H1 (cell line): Measurements from ENCODE around the gene SMG1. TPM values are rescaled to one million over a fixed set of nuclear protein-coding genes. Genes with fewer than 3 reads are reported as not detected.

Source experiments
- CTCF ChIA-PET: fragments of 300-600 bp; sonication (Branson Sonifier 250); formaldehyde crosslinking; loops from one replicate; lab custom pipeline; 2021; ENCODE audit not compliant: partially characterized antibody; lab: Charles Lee
- POLR2A ChIA-PET: fragments of 300-600 bp; sonication (Branson Sonifier 250); formaldehyde crosslinking; loops from one replicate; lab custom pipeline; 2021; ENCODE audit warnings: inconsistent platforms; ENCODE audit not compliant: partially characterized antibody; lab: Charles Lee
- DNase-seq, 2 experiments: peaks; one replicate each; pipeline versions ENCODE4 v3.0.0 to v3.0.0-alpha.2; 2010 to 2022; ENCODE audit warnings: low spot score in 2 of 2, low read depth in 1 of 2, mixed read lengths in 1 of 2
- FAIRE-seq: peaks from 2 replicates; lab custom pipeline; 2011; peaks lifted over from hg19 to GRCh38; lab: Jason Lieb, UNC
- H2AFZ ChIP-seq: 2 replicates; pipeline ENCODE4 v1.8.1; 2012; ENCODE audit warnings: low read length, inconsistent platforms
- H2AK5ac ChIP-seq: 2 replicates; pipeline ENCODE4 v1.6.1; 2013; ENCODE audit warnings: low read depth, low read length
- H2BK120ac ChIP-seq: replicated peaks from 2 replicates; pipeline ENCODE3; 2013; ENCODE audit warnings: low read depth, low read length, inconsistent platforms
- H2BK12ac ChIP-seq: 2 replicates; pipeline ENCODE4 v1.6.1; 2013; ENCODE audit warnings: low read depth, low read length
- H2BK15ac ChIP-seq: 2 replicates; pipeline ENCODE4 v1.6.1; 2013; ENCODE audit warnings: low read length
- H2BK20ac ChIP-seq: 2 replicates; pipeline ENCODE4 v1.6.1; 2013; ENCODE audit warnings: low read length
- H2BK5ac ChIP-seq: 2 replicates; pipeline ENCODE4 v1.6.1; 2013; ENCODE audit warnings: low read depth, low read length
- H3K14ac ChIP-seq: 2 replicates; pipeline ENCODE4 v1.6.1; 2013; ENCODE audit warnings: inconsistent platforms; ENCODE audit not compliant: insufficient read length
- H3K18ac ChIP-seq: 2 replicates; pipeline ENCODE4 v1.6.1; 2013; ENCODE audit warnings: low read length; ENCODE audit errors: extremely low read depth
- H3K23ac ChIP-seq: 2 replicates; pipeline ENCODE4 v1.6.1; 2013; ENCODE audit warnings: inconsistent platforms; ENCODE audit not compliant: insufficient read length
- H3K23me2 ChIP-seq: 2 replicates; pipeline ENCODE4 v1.6.1; 2013; ENCODE audit warnings: low read depth, low read length
- H3K27ac ChIP-seq: 2 replicates; pipeline ENCODE4 v1.6.1; 2011; ENCODE audit warnings: low read depth, low read length, inconsistent platforms
- H3K27me3 ChIP-seq, 4 experiments: replicated peaks in 1 of 4; 1 replicate in 1 of 4; 2 replicates in 3 of 4; pipeline versions ENCODE4 v1.6.1 to v1.8.1; 2011 to 2013; ENCODE audit warnings: low read length in 3 of 4, mild to moderate bottlenecking in 3 of 4, inconsistent platforms in 2 of 4, mixed read lengths in 2 of 4, moderate library complexity in 1 of 4; ENCODE audit not compliant: control insufficient read depth in 3 of 4, insufficient read depth in 3 of 4; ENCODE audit errors: extremely low read depth in 1 of 4
- H3K36me3 ChIP-seq, 4 experiments: 2 replicates each; pipeline versions ENCODE4 v1.6.1 to v1.8.1; 2011 to 2013; ENCODE audit warnings: mild to moderate bottlenecking in 4 of 4, low read length in 3 of 4, moderate library complexity in 2 of 4, control low read depth in 1 of 4, inconsistent platforms in 1 of 4; ENCODE audit not compliant: insufficient read depth in 4 of 4, control insufficient read depth in 2 of 4
- H3K4ac ChIP-seq: replicated peaks from 2 replicates; pipeline ENCODE3; 2013; ENCODE audit warnings: low read length, low read depth, mixed read lengths, inconsistent platforms; ENCODE audit not compliant: insufficient read length
- H3K4me1 ChIP-seq, 4 experiments: replicated peaks in 1 of 4; 1 replicate in 1 of 4; 2 replicates in 3 of 4; pipeline versions ENCODE4 v1.6.1 to v1.8.1; 2011 to 2013; ENCODE audit warnings: low read length in 3 of 4, inconsistent platforms in 2 of 4, mixed read lengths in 1 of 4; ENCODE audit not compliant: insufficient read depth in 4 of 4, control insufficient read depth in 3 of 4
- H3K4me2 ChIP-seq, 2 experiments: 2 replicates each; pipeline versions ENCODE4 v1.6.1 to v1.8.1; 2011 to 2013; ENCODE audit warnings: low read depth in 2 of 2, low read length in 2 of 2, control low read depth in 1 of 2, inconsistent platforms in 1 of 2, mild to moderate bottlenecking in 1 of 2; ENCODE audit not compliant: insufficient read depth in 1 of 2
- H3K4me3 ChIP-seq, 4 experiments: fragments of 200-600, 300-600 bp in 1 of 4; sonication (generic), shearing (Covaris generic), sonication (Bioruptor Twin) in 1 of 4; 2 replicates each; pipeline versions ENCODE4 v1.5.1 to v1.8.1; 2011 to 2016; ENCODE audit warnings: low read length in 4 of 4, low read depth in 3 of 4, control low read depth in 2 of 4, inconsistent platforms in 2 of 4, mild to moderate bottlenecking in 2 of 4, mixed read lengths in 1 of 4, moderate library complexity in 1 of 4; ENCODE audit not compliant: insufficient read depth in 2 of 4; ENCODE audit errors: extremely low read depth in 1 of 4
- H3K56ac ChIP-seq: replicated peaks from 2 replicates; pipeline ENCODE3; 2013; ENCODE audit warnings: low read depth, mild to moderate bottlenecking, mixed read lengths, low read length, inconsistent platforms; ENCODE audit not compliant: insufficient read length
- H3K79me1 ChIP-seq: 2 replicates; pipeline ENCODE4 v1.6.1; 2013; ENCODE audit warnings: low read depth, low read length, control low read depth
- H3K79me2 ChIP-seq, 2 experiments: 2 replicates each; pipeline versions ENCODE4 v1.6.1 to v1.8.1; 2012 to 2013; ENCODE audit warnings: low read length in 2 of 2, mild to moderate bottlenecking in 2 of 2, inconsistent platforms in 1 of 2; ENCODE audit not compliant: insufficient read depth in 2 of 2, control insufficient read depth in 1 of 2
- H3K9ac ChIP-seq, 4 experiments: replicated peaks in 1 of 4; 1 replicate in 1 of 4; 2 replicates in 3 of 4; pipeline versions ENCODE4 v1.6.1 to v1.8.1; 2011 to 2013; ENCODE audit warnings: low read depth in 3 of 4, low read length in 3 of 4, control low read depth in 2 of 4, mild to moderate bottlenecking in 2 of 4, moderate library complexity in 2 of 4, inconsistent platforms in 1 of 4; ENCODE audit errors: extremely low read depth in 1 of 4
- H3K9me3 ChIP-seq, 2 experiments: 2 replicates each; pipeline versions ENCODE4 v1.6.1 to v1.8.1; 2012 to 2013; ENCODE audit warnings: mild to moderate bottlenecking in 2 of 2, moderate library complexity in 2 of 2, control low read depth in 1 of 2, inconsistent platforms in 1 of 2, low read depth in 1 of 2, low read length in 1 of 2, mixed read lengths in 1 of 2; ENCODE audit not compliant: insufficient read depth in 2 of 2
- H4K20me1 ChIP-seq, 2 experiments: replicated peaks in 1 of 2; 2 replicates each; pipeline versions ENCODE3 to v1.8.1; 2011 to 2013; ENCODE audit warnings: inconsistent platforms in 2 of 2, low read length in 2 of 2, mild to moderate bottlenecking in 1 of 2; ENCODE audit not compliant: insufficient read depth in 2 of 2, control insufficient read depth in 1 of 2
- H4K5ac ChIP-seq: 2 replicates; pipeline ENCODE4 v1.6.1; 2013; ENCODE audit warnings: low read length, low read depth, mixed read lengths, inconsistent platforms; ENCODE audit not compliant: insufficient read length
- H4K8ac ChIP-seq: 2 replicates; pipeline ENCODE4 v1.8.0; 2013; ENCODE audit warnings: mild to moderate bottlenecking, moderate library complexity, low read length, inconsistent platforms; ENCODE audit not compliant: insufficient read depth; ENCODE audit errors: extremely low read depth
- H4K91ac ChIP-seq: replicated peaks from 2 replicates; pipeline ENCODE3; 2013; ENCODE audit warnings: low read length, mixed read lengths, inconsistent platforms; ENCODE audit not compliant: insufficient read length
- BACH1 ChIP-seq: IDR thresholded peaks from 2 replicates; pipeline ENCODE4 v1.6.1; 2012; ENCODE audit warnings: low read length, improper control_type of control experiment
- CBX5 ChIP-seq: fragments of 300-800, 300-1000 bp; sonication (generic); IDR thresholded peaks from 2 replicates; pipeline ENCODE4 v1.7.1; 2016; ENCODE audit warnings: antibody characterized with exemption, low read length, low read depth
- CHD1 ChIP-seq: IDR thresholded peaks from 2 replicates; pipeline ENCODE4 v1.6.1; 2012; ENCODE audit warnings: low read depth, low read length, improper control_type of control experiment
- CHD2 ChIP-seq: IDR thresholded peaks from 2 replicates; pipeline ENCODE4 v1.6.1; 2012; ENCODE audit warnings: low read length, improper control_type of control experiment
- EZH2 ChIP-seq: fragments of 200-600 bp; sonication (generic); IDR thresholded peaks from 2 replicates; pipeline ENCODE4 v1.7.1; 2012; ENCODE audit warnings: low read depth, mild to moderate bottlenecking, moderate library complexity, low read length, inconsistent platforms; ENCODE audit not compliant: severe bottlenecking
- GABPA ChIP-seq: IDR thresholded peaks from 2 replicates; pipeline ENCODE4 v1.6.1; 2011; ENCODE audit warnings: mild to moderate bottlenecking, low read length, moderate library complexity, borderline replicate concordance; ENCODE audit not compliant: insufficient read depth
- HDAC2 ChIP-seq, 2 experiments: fragments of 300-600 bp in 1 of 2; sonication (generic) in 1 of 2; IDR thresholded peaks; 2 replicates each; pipeline ENCODE4 v1.6.1; 2011 to 2012; ENCODE audit warnings: low read depth in 2 of 2, low read length in 2 of 2, mild to moderate bottlenecking in 2 of 2, moderate library complexity in 2 of 2, borderline replicate concordance in 1 of 2, inconsistent platforms in 1 of 2
- JUND ChIP-seq: IDR thresholded peaks from 2 replicates; pipeline ENCODE4 v1.6.1; 2011; ENCODE audit warnings: mild to moderate bottlenecking, improper control_type of control experiment, low read length
- MAFK ChIP-seq: IDR thresholded peaks from 2 replicates; pipeline ENCODE4 v1.6.1; 2012; ENCODE audit warnings: low read depth, mild to moderate bottlenecking, improper control_type of control experiment, low read length
- RFX5 ChIP-seq: IDR thresholded peaks from 2 replicates; pipeline ENCODE4 v1.6.1; 2011; ENCODE audit warnings: low read depth, low read length, improper control_type of control experiment, borderline replicate concordance
- SAP30 ChIP-seq: fragments of 300-600 bp; sonication (generic); IDR thresholded peaks from 2 replicates; pipeline ENCODE4 v1.7.1; 2012; ENCODE audit warnings: low read length, moderate library complexity, mild to moderate bottlenecking, inconsistent platforms; ENCODE audit not compliant: insufficient read depth, insufficient replicate concordance
- WGBS, 2 experiments: shearing (Covaris generic) in 1 of 2; methylation state at CpG; one replicate each; pipeline versions ENCODE4 v1.1.6 to v1.1.7; 2013 to 2015; ENCODE audit warnings: low lambda C conversion rate in 2 of 2, mixed read lengths in 2 of 2, inconsistent platforms in 1 of 2, low coverage in 1 of 2, missing lambda C conversion rate in 1 of 2; ENCODE audit not compliant: insufficient replicate concordance in 2 of 2, insufficient coverage in 1 of 2, insufficient read length in 1 of 2; ENCODE audit errors: extremely low coverage in 1 of 2, missing lambda C conversion rate in 1 of 2; 5-methylcytosine and 5-hydroxymethylcytosine counted together
- polyA plus RNA-seq, 7 experiments: library from polyadenylated mRNA; depleted of rRNA in 3 of 7; stranded (reverse) in 5 of 7; unstranded in 2 of 7; fragments of >200 nt in 5 of 7; fragments of 200-250 nt in 2 of 7; gene quantifications; 1 replicate in 5 of 7; 2 replicates in 1 of 7; 4 replicates in 1 of 7; pipeline versions ENCODE4 v1.2.1 to v1.2.3, GENCODE V29; 2011 to 2013; ENCODE audit warnings: missing spikeins in 2 of 7, mixed read lengths in 2 of 7
- total RNA-seq: library from RNA; stranded (reverse); fragmentation: NEBNext Ultra II Directional; extraction: Animal tissue kit (Norgen Biotek cat#: 25700); gene quantifications from 2 replicates; pipeline ENCODE4 v1.2.1, GENCODE V29; 2021

Gene SMG1
- total and polyA plus RNA-seq, 2 of the 8 experiments (the other 6 are each of a cell fraction or from before 2014, with no cell fraction given): 14.9 to 90.6 TPM

DNA sequence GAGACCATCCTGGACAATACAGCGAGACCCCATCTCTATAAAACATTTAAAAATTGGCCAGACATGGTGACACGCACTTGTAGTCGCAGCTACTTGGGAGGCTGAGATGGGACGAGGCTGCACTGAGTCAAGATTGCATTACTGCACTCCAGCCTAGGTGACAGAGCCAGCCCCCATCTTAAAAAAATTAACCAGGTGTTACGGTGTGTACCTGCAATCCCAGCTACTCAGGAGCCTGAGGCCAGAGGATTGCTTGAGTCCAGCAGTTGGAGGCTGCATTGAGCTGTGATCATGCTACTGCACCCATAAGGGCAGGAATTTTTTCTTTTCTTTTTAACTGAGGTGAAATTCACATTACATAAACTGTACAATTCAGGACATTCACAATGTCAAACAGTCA, 40.6 kb upstream of the SMG1 start:
- no peaks in the 10 kb centered on the region for H3K9me3 ChIP-seq
- H2BK15ac ChIP-seq: no peak overlapping the region
- no peaks in the 10 kb centered on the region for H3K23me2 ChIP-seq
- no peak overlapping the region for H2BK5ac ChIP-seq
- H3K4me3 ChIP-seq: no peak overlapping the region
- CTCF ChIA-PET: interaction anchor here (0.5 to 4.0 kb wide), 4 partner anchors 10 to 200 kb away, joined by 3 to 19 read pairs (median 3); partner anchors contain the start of gene TMC7
- H4K5ac ChIP-seq: no peak overlapping the region
- H2AFZ ChIP-seq: no peak overlapping the region
- no peak overlapping the region for H3K56ac ChIP-seq
- H3K14ac ChIP-seq: no peak overlapping the region
- no peaks in the 10 kb centered on the region for H4K20me1 ChIP-seq
- H3K36me3 ChIP-seq: no peaks in the 10 kb centered on the region
- H2BK120ac ChIP-seq: no peak overlapping the region
- no peak overlapping the region for H3K18ac ChIP-seq
- no peaks in the 10 kb centered on the region for H3K79me2 ChIP-seq
- no peak overlapping the region for H2BK20ac ChIP-seq
- 97% methylated on average over 5 of the region's 5 CpGs; no CpG with 5 or more reads in 1 of the 2 experiments for WGBS, 2 experiments
- 0 out of 7 replicates have a peak, but pooled peaks cover 0 to under 1% (median 0%) of the 10 kb centered on the region in 4 experiments for H3K27me3 ChIP-seq
- no peak for DNase-seq
- H3K9ac ChIP-seq: no peak overlapping the region
- H3K4me1 ChIP-seq: peaks cover 0 to 6% (median 0%) of the 10 kb centered on the region in 4 experiments; a peak in 1 of 7 replicates
- no peak for FAIRE-seq
- no peak overlapping the region for H2BK12ac ChIP-seq
- no peak for TF ChIP-seq MAFK
- no peak for TF ChIP-seq CHD1
- TF ChIP-seq RFX5: no peak
- no peak for TF ChIP-seq JUND
- no peak for TF ChIP-seq SAP30
- TF ChIP-seq CBX5: no peak
- no peak for TF ChIP-seq EZH2
- no peak for TF ChIP-seq BACH1
- no peak for TF ChIP-seq GABPA
- TF ChIP-seq CHD2: no peak
- no peak for TF ChIP-seq HDAC2 (IDR thresholded peaks at IDR 0.05; ENCODE audit: borderline replicate concordance in 1 of 2, low read depth in 2 of 2, low read length in 2 of 2)
- no peak overlapping the region for H3K4ac ChIP-seq
- H4K8ac ChIP-seq: no peak overlapping the region
- POLR2A ChIA-PET: interaction anchor here (0.8 to 2.5 kb wide), 2 partner anchors 165 to 171 kb away, joined by 3 to 6 read pairs; partner anchors contain the start of gene ARL6IP1
- no peak overlapping the region for H2AK5ac ChIP-seq
- no peak overlapping the region for H3K27ac ChIP-seq
- no peak overlapping the region for H3K23ac ChIP-seq
- no peaks in the 10 kb centered on the region; the same call in 1 of the 2 replicates for H3K79me1 ChIP-seq
- no peak overlapping the region for H4K91ac ChIP-seq
- no peak overlapping the region for H3K4me2 ChIP-seq
